T-cell (primary cell): ENCODE measurements around the gene UGGT2. TPM values are rescaled to one million over a fixed set of nuclear protein-coding genes. Genes with fewer than 3 reads are reported as not detected.
"Not testable (repeated sequence)": the region's sequence is repeated elsewhere in the genome, so short reads cannot be mapped to it uniquely, and the experiment has no call there.

Source experiments
- ATAC-seq, 4 experiments: fragments of 200-7000 bp in 3 of 4; fragments of 150-1000 bp in 1 of 4; cut with Tn5 transposase; replicated peaks in 1 of 4; 1 replicate in 3 of 4; 2 replicates in 1 of 4; pipeline ENCODE4 v1.10.0; 2021; ENCODE audit warnings: moderate library complexity in 3 of 4, mild to moderate bottlenecking in 2 of 4, moderate number of reproducible peaks in 1 of 4
- CTCF ChIA-PET, 2 donors: fragments of 300-600 bp; sonication (Branson Sonifier 250); formaldehyde crosslinking; loops; one replicate each; lab custom pipeline; 2022; ENCODE audit warnings: antibody characterized with exemption in 2 of 2; lab: Charles Lee
- POLR2A ChIA-PET, 2 donors: fragments of 300-600 bp; sonication (Branson Sonifier 250); formaldehyde crosslinking; loops; one replicate each; lab custom pipeline; 2022; ENCODE audit warnings: antibody characterized with exemption in 2 of 2; lab: Charles Lee
- DNase-seq, 35 experiments: peaks; one replicate each; pipeline versions ENCODE4 v3.0.0 to v3.0.0-alpha.2; 2013 to 2023
- H3K27ac ChIP-seq: one replicate; pipeline ENCODE4 v1.5.1; 2013; ENCODE audit warnings: low read length
- H3K27me3 ChIP-seq, 2 experiments: replicated peaks in 1 of 2; 1 replicate in 1 of 2; 2 replicates in 1 of 2; pipeline versions ENCODE4 v1.6.1 to v1.7.0; 2013; ENCODE audit warnings: low read length in 1 of 2, mixed read lengths in 1 of 2; ENCODE audit not compliant: control insufficient read depth in 2 of 2, insufficient read depth in 2 of 2; ENCODE audit errors: extremely low read depth in 1 of 2
- H3K36me3 ChIP-seq, 2 donors: 1 replicate in 1 of 2; 2 replicates in 1 of 2; pipeline versions ENCODE4 v1.6.1 to v1.7.0; 2013; ENCODE audit warnings: low read length in 1 of 2; ENCODE audit not compliant: control insufficient read depth in 2 of 2, insufficient read depth in 1 of 2; ENCODE audit errors: extremely low read depth in 1 of 2
- H3K4me1 ChIP-seq, 2 experiments: 1 replicate in 1 of 2; 2 replicates in 1 of 2; pipeline versions ENCODE4 v1.6.1 to v1.7.0; 2013; ENCODE audit warnings: low read length in 2 of 2, mixed read lengths in 1 of 2; ENCODE audit not compliant: insufficient read depth in 2 of 2, control insufficient read depth in 1 of 2; ENCODE audit errors: extremely low read depth in 1 of 2
- H3K4me3 ChIP-seq, 2 donors: 1 replicate in 1 of 2; 2 replicates in 1 of 2; pipeline versions ENCODE4 v1.5.1 to v1.7.0; 2013; ENCODE audit warnings: mild to moderate bottlenecking in 2 of 2, low read length in 1 of 2, moderate library complexity in 1 of 2; ENCODE audit not compliant: control insufficient read depth in 1 of 2; ENCODE audit errors: extremely low read depth in 1 of 2
- H3K9me3 ChIP-seq: 2 replicates; pipeline ENCODE4 v1.7.0; 2013
- H3K27ac Mint-ChIP-seq, 2 donors: one replicate each; pipeline ENCODE4 v1.8.0; 2020 to 2021; ENCODE audit warnings: mild to moderate bottlenecking in 2 of 2, mixed read lengths in 2 of 2
- H3K27me3 Mint-ChIP-seq, 2 donors: one replicate each; pipeline ENCODE4 v1.8.0; 2021 to 2022; ENCODE audit warnings: mixed read lengths in 2 of 2
- H3K36me3 Mint-ChIP-seq: one replicate; pipeline ENCODE4 v1.8.0; 2021; ENCODE audit warnings: mixed read lengths
- H3K4me1 Mint-ChIP-seq, 3 donors: one replicate each; pipeline ENCODE4 v1.8.0; 2020 to 2022; ENCODE audit warnings: mixed read lengths in 3 of 3, mild to moderate bottlenecking in 1 of 3
- H3K4me3 Mint-ChIP-seq, 3 donors: one replicate each; pipeline ENCODE4 v1.8.0; 2020 to 2022; ENCODE audit warnings: mild to moderate bottlenecking in 3 of 3, mixed read lengths in 3 of 3, moderate library complexity in 3 of 3
- H3K9me3 Mint-ChIP-seq, 3 donors: one replicate each; pipeline ENCODE4 v1.8.0; 2020 to 2022; ENCODE audit warnings: mixed read lengths in 3 of 3
- WGBS: methylation state at CpG from one replicate; pipeline ENCODE4 v1.1.5; 2013; ENCODE audit warnings: missing lambda C conversion rate; ENCODE audit not compliant: insufficient coverage; 5-methylcytosine and 5-hydroxymethylcytosine counted together
- total RNA-seq, 35 experiments: library from RNA in 6 of 35; stranded (reverse) in 6 of 35; fragments of 120-200 nt in 1 of 35; gene quantifications; one replicate each; pipeline versions ENCODE4 v1.2.1 to v1.2.4 and lab custom pipeline; 2013 to 2026

Gene UGGT2
- total RNA-seq, 5 donors from 2014 or later (not counting 1 experiment from before 2014, with no cell fraction given), result 0.13 to 0.59 (median 0.42) TPM; not detected in 1

- CTCF ChIA-PET, result no interaction called here
- Histone ChIP-seq H3K9me3 (no peaks in the 10 kb centered on the region), H3K4me1 (no peaks in the 10 kb centered on the region), H3K36me3 (no peaks in the 10 kb centered on the region), H3K27ac (no peak overlapping the region), H3K4me3 (no peak overlapping the region), H3K27me3 (no peaks in the 10 kb centered on the region)
- Mint-ChIP-seq H3K9me3 (no peaks in the 10 kb centered on the region), H3K27me3 (peaks cover 1 to 4% of the 10 kb centered on the region in 2 donors), H3K36me3 (no peaks in the 10 kb centered on the region), H3K4me1 (no peaks in the 10 kb centered on the region), H3K4me3 (no peak overlapping the region), H3K27ac (no peak overlapping the region)
- POLR2A ChIA-PET, result no interaction called here
- no peak for DNase-seq
- 67% methylated on average over 1 of the region's 10 CpGs for WGBS
- no peak for ATAC-seq
These were observed 194.7 kb downstream of the UGGT2 start for GRCh38 chr13:95858286-95859075.

GRCh38 chr13:95845656-95846055 is 207.5 kb downstream of the UGGT2 start:
- DNase-seq, H3K9me3 ChIP-seq, ATAC-seq, H3K4me3 Mint-ChIP-seq, CTCF ChIA-PET, H3K27ac ChIP-seq, H3K4me1 Mint-ChIP-seq, H3K36me3 ChIP-seq, H3K4me3 ChIP-seq, H3K27ac Mint-ChIP-seq, POLR2A ChIA-PET, H3K9me3 Mint-ChIP-seq, H3K27me3 ChIP-seq, H3K4me1 ChIP-seq, H3K36me3 Mint-ChIP-seq: not testable (repeated sequence)
- peaks cover 6 to 15% of the 10 kb centered on the region in 2 donors for H3K27me3 Mint-ChIP-seq
- 96% methylated on average over 16 of the region's 26 CpGs for whole genome bisulfite sequencing

- Histone ChIP-seq H3K36me3 (no peaks in the 10 kb centered on the region), H3K4me1 (no peaks in the 10 kb centered on the region), H3K27ac (no peak overlapping the region), H3K9me3 (no peaks in the 10 kb centered on the region), H3K27me3 (no peaks in the 10 kb centered on the region), H3K4me3 (no peak overlapping the region)
- Mint-ChIP-seq H3K36me3 (no peaks in the 10 kb centered on the region), H3K4me3 (no peak overlapping the region), H3K9me3 (no peaks in the 10 kb centered on the region), H3K27me3 (peaks cover 3 to 19% of the 10 kb centered on the region in 2 donors), H3K27ac (no peak overlapping the region), H3K4me1 (no peaks in the 10 kb centered on the region)
- no peak for ATAC-seq
- CTCF ChIA-PET, result interaction anchor here in 1 of 2 donors (1.2 to 1.4 kb wide), 2 partner anchors 9 to 219 kb away, joined by 4 to 7 read pairs; no protein-coding TSS in a partner anchor
- DNase-seq, result no peak
- no CpG with 5 or more reads among the region's 2 CpGs for WGBS
- POLR2A ChIA-PET, result interaction anchor here in 1 of 2 donors (0.7 kb wide), 1 partner anchor 146 kb away, joined by 5 read pairs; no protein-coding TSS in a partner anchor
These were observed 210.3 kb downstream of the UGGT2 start for GRCh38 chr13:95842898-95843297.

GRCh38 chr13:95841894-95842293 is 211.3 kb downstream of the UGGT2 start:
- H3K27me3 Mint-ChIP-seq, result peaks cover 5 to 25% of the 10 kb centered on the region in 2 donors
- H3K9me3 Mint-ChIP-seq, result peaks cover 0 to 2% (median 0%) of the 10 kb centered on the region in 3 donors
- no peak for ATAC-seq
- no peaks in the 10 kb centered on the region for H3K9me3 ChIP-seq
- H3K36me3 ChIP-seq, result no peaks in the 10 kb centered on the region
- no peak overlapping the region for H3K27ac ChIP-seq
- H3K27me3 ChIP-seq, result no peaks in the 10 kb centered on the region
- H3K4me1 Mint-ChIP-seq, result no peaks in the 10 kb centered on the region
- H3K4me3 Mint-ChIP-seq, result no peak overlapping the region
- no peak for DNase-seq
- ChIA-PET POLR2A (no interaction called here), CTCF (interaction anchor here in 1 of 2 donors (1.2 kb wide), 1 partner anchor 218 kb away, joined by 4 read pairs; no protein-coding TSS in a partner anchor)
- no peaks in the 10 kb centered on the region for H3K4me1 ChIP-seq
- no peak overlapping the region for H3K4me3 ChIP-seq
- H3K27ac Mint-ChIP-seq, result no peak overlapping the region
- H3K36me3 Mint-ChIP-seq, result no peaks in the 10 kb centered on the region

GRCh38 chr13:95834134-95834765 is 219.0 kb downstream of the UGGT2 start:
- ChIA-PET CTCF (interaction anchor here (0.6 to 5.6 kb wide), 30 partner anchors 9 to 1160 kb away, joined by 3 to 77 read pairs (median 4); no protein-coding TSS in a partner anchor), POLR2A (interaction anchor here in 1 of 2 donors (0.6 kb wide), 1 partner anchor 10 kb away, joined by 3 read pairs; no protein-coding TSS in a partner anchor)
- H3K4me1 ChIP-seq, result no peaks in the 10 kb centered on the region
- H3K36me3 ChIP-seq, result no peaks in the 10 kb centered on the region
- WGBS, result no CpG with 5 or more reads among the region's 3 CpGs
- H3K4me3 ChIP-seq, result no peak overlapping the region
- ATAC-seq (peak in 3 of 4 experiments; percentile 37 to 64 (median 57)), DNase-seq (peak; percentile 25 to 81 (median 53))
- H3K27ac ChIP-seq, result no peak overlapping the region
- Mint-ChIP-seq H3K36me3 (no peaks in the 10 kb centered on the region), H3K27ac (no peak overlapping the region), H3K9me3 (peaks cover 0 to 2% (median 0%) of the 10 kb centered on the region in 3 donors), H3K4me1 (no peaks in the 10 kb centered on the region), H3K27me3 (peaks cover 18 to 23% of the 10 kb centered on the region in 2 donors), H3K4me3 (no peak overlapping the region)
- H3K9me3 ChIP-seq, result no peaks in the 10 kb centered on the region
- H3K27me3 ChIP-seq, result no peaks in the 10 kb centered on the region

GRCh38 chr13:95833719-95834118 is 219.5 kb downstream of the UGGT2 start:
- no peaks in the 10 kb centered on the region for H3K4me1 Mint-ChIP-seq
- no peaks in the 10 kb centered on the region for H3K36me3 Mint-ChIP-seq
- H3K4me1 ChIP-seq, result no peaks in the 10 kb centered on the region
- ChIA-PET POLR2A (interaction anchor here in 1 of 2 donors (0.6 kb wide), 1 partner anchor 9 kb away, joined by 3 read pairs; no protein-coding TSS in a partner anchor), CTCF (interaction anchor here (0.5 to 5.6 kb wide), 32 partner anchors 8 to 1841 kb away, joined by 3 to 77 read pairs (median 4); no protein-coding TSS in a partner anchor)
- no peak overlapping the region for H3K4me3 Mint-ChIP-seq
- no peaks in the 10 kb centered on the region for H3K27me3 ChIP-seq
- no peak overlapping the region for H3K27ac ChIP-seq
- H3K9me3 Mint-ChIP-seq, result peaks cover 0 to 2% (median 0%) of the 10 kb centered on the region in 3 donors
- no CpG with 5 or more reads among the region's 1 CpG for WGBS
- DNase-seq (no peak), ATAC-seq (no peak)
- no peak overlapping the region for H3K4me3 ChIP-seq
- H3K36me3 ChIP-seq, result no peaks in the 10 kb centered on the region
- no peaks in the 10 kb centered on the region for H3K9me3 ChIP-seq
- H3K27me3 Mint-ChIP-seq, result peaks cover 20 to 24% of the 10 kb centered on the region in 2 donors
- no peak overlapping the region for H3K27ac Mint-ChIP-seq
